Erythroblast (primary cell): ENCODE measurements around the gene CDC5L.

ENCODE experiments used
- GATA1 ChIP-seq: IDR thresholded peaks from 2 replicates; pipeline ENCODE4 v1.6.1; 2011; ENCODE audit warnings: low read depth, mild to moderate bottlenecking, control low read depth, low read length, moderate library complexity
- POLR2A ChIP-seq: IDR thresholded peaks from 2 replicates; pipeline ENCODE4 v1.6.1; 2011; ENCODE audit warnings: mild to moderate bottlenecking, low read length

- no peak for TF ChIP-seq POLR2A
- TF ChIP-seq GATA1: no peak
Measured at GRCh38 chr6:44339763-44340625, 47.5 kb upstream of the CDC5L start.
